ENCODE data around the gene OLA1. TPM values are rescaled to one million over a fixed set of nuclear protein-coding genes. Genes with fewer than 3 reads are reported as not detected.
A peak's percentile ranks its signal among the peaks of the same experiment; 100 is the strongest.

Gene OLA1
- total RNA-seq, 1 experiment from 2014 or later, result 182 TPM

DNA sequence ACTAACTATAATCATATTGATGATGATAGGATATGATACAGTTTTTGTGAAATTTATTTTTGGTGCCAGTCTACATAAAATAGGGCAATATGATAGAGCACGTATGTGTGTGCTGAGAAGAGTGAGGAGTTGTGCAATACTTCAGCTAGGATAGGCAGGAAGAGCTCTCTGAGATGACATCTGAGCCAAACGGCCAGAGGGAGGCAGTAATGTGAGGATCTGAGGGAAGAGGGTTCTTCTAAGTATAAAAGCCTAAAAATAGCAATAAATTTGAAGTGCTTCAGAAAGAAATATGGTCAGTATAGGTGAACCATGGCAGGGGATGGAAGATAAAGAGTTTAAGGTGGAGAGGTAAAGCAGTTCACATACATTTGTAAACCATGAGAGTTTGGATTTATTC is 102.5 kb downstream of the OLA1 start:
- TF ChIP-seq EZH2 (IDR thresholded peaks at IDR 0.05; ENCODE audit: low read length, unreplicated experiment), result no peak
- TF ChIP-seq, protein P1, sequence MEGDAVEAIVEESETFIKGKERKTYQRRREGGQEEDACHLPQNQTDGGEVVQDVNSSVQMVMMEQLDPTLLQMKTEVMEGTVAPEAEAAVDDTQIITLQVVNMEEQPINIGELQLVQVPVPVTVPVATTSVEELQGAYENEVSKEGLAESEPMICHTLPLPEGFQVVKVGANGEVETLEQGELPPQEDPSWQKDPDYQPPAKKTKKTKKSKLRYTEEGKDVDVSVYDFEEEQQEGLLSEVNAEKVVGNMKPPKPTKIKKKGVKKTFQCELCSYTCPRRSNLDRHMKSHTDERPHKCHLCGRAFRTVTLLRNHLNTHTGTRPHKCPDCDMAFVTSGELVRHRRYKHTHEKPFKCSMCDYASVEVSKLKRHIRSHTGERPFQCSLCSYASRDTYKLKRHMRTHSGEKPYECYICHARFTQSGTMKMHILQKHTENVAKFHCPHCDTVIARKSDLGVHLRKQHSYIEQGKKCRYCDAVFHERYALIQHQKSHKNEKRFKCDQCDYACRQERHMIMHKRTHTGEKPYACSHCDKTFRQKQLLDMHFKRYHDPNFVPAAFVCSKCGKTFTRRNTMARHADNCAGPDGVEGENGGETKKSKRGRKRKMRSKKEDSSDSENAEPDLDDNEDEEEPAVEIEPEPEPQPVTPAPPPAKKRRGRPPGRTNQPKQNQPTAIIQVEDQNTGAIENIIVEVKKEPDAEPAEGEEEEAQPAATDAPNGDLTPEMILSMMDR (conservative IDR thresholded peaks at IDR 0.05; ENCODE audit: low read depth, low read length), result peak; percentile 53
- Histone ChIP-seq H3K4me3 (ENCODE audit: low read length) (no peak overlapping the region), H3K79me2 (ENCODE audit: low read length) (peaks cover 35% of the 10 kb centered on the region), H3K4me2 (ENCODE audit: low read length) (no peak overlapping the region), H3K9me2 (replicated peaks; ENCODE audit: low read length) (no peaks in the 10 kb centered on the region), H3K27me3 (ENCODE audit: low read length) (no peaks in the 10 kb centered on the region), H3K4me1 (ENCODE audit: insufficient read depth, low read length) (no peaks in the 10 kb centered on the region), H4K20me1 (ENCODE audit: low read length) (0 out of 2 replicates have a peak, but pooled peaks cover 7% of the 10 kb centered on the region), H3K9ac (ENCODE audit: low read length) (no peak overlapping the region), H2AFZ (ENCODE audit: low read length) (no peak overlapping the region), H3F3A (ENCODE audit: low read length, unreplicated experiment) (no peaks in the 10 kb centered on the region), H3K27ac (ENCODE audit: low read length) (no peak overlapping the region), H3K36me3 (ENCODE audit: low read depth, low read length) (peaks cover 5% of the 10 kb centered on the region; the same call in 1 of the 2 replicates), H3K9me3 (ENCODE audit: low read length) (no peaks in the 10 kb centered on the region)
- CTCF ChIA-PET, result interaction anchor here (1.2 kb wide), 1 partner anchor 195 kb away, joined by 4 read pairs; no protein-coding TSS in a partner anchor
- intact Hi-C loops (cut with micrococcal nuclease), result no loop called here
- BruUV-seq (replicated peaks), result no TSS peak
- ATAC-seq (no peak; the same call in 1 of the 2 replicates), DNase-seq (peak; percentile 39)
- POLR2A ChIA-PET (ENCODE audit: unreplicated experiment), result interaction anchor here (0.6 kb wide), 1 partner anchor 9 kb away, joined by 4 read pairs; no protein-coding TSS in a partner anchor

DNA sequence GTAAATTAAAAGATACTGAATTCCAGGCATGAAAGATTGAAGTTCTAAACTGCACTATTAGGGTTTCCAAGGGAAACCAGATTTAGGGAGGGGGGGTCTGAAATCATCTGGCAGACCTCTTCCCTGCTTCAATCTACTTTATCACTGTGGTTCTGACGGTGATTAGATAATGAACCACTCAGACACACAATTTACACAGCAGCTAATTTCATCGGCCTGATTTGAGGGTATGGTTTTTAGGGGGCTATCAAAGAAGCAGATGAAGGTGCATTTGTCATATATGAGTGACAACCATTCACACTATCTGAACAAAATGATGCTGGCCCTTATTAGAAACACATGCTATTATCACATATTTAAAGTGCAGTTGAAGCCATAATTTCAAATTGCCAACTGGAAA is 106.0 kb downstream of the OLA1 start:
- CTCF ChIA-PET, result no interaction called here
- TF ChIP-seq, protein P1 (conservative IDR thresholded peaks at IDR 0.05; ENCODE audit: low read depth, low read length), result no peak
- TF ChIP-seq EZH2phosphoT487 (IDR thresholded peaks at IDR 0.05; ENCODE audit: borderline replicate concordance, low read length) (no peak), EZH2 (IDR thresholded peaks at IDR 0.05; ENCODE audit: low read length, unreplicated experiment) (no peak)
- DNase-seq (no peak), ATAC-seq (no peak)
- Histone ChIP-seq H3K36me3 (ENCODE audit: low read depth, low read length) (peaks cover 8% of the 10 kb centered on the region), H3K79me2 (ENCODE audit: low read length) (peaks cover 17% of the 10 kb centered on the region; the same call in 1 of the 2 replicates), H2AFZ (ENCODE audit: low read length) (no peak overlapping the region), H3F3A (ENCODE audit: low read length, unreplicated experiment) (no peaks in the 10 kb centered on the region), H3K9me3 (ENCODE audit: low read length) (0 out of 2 replicates have a peak, but pooled peaks cover under 1% of the 10 kb centered on the region), H3K4me2 (ENCODE audit: low read length) (no peak overlapping the region), H3K4me1 (ENCODE audit: insufficient read depth, low read length) (no peaks in the 10 kb centered on the region), H3K9me2 (replicated peaks; ENCODE audit: low read length) (no peaks in the 10 kb centered on the region), H3K27me3 (ENCODE audit: low read length) (no peaks in the 10 kb centered on the region), H3K9ac (ENCODE audit: low read length) (no peak overlapping the region), H3K27ac (ENCODE audit: low read length) (no peak overlapping the region), H4K20me1 (ENCODE audit: low read length) (0 out of 2 replicates have a peak, but pooled peaks cover 7% of the 10 kb centered on the region), H3K4me3 (ENCODE audit: low read length) (no peak overlapping the region)
- no TSS peak for BruUV-seq (replicated peaks)
- intact Hi-C loops (cut with micrococcal nuclease), result no loop called here
- POLR2A ChIA-PET (ENCODE audit: unreplicated experiment), result interaction anchor here (0.6 kb wide), 1 partner anchor 37 kb away, joined by 6 read pairs; no protein-coding TSS in a partner anchor

DNA sequence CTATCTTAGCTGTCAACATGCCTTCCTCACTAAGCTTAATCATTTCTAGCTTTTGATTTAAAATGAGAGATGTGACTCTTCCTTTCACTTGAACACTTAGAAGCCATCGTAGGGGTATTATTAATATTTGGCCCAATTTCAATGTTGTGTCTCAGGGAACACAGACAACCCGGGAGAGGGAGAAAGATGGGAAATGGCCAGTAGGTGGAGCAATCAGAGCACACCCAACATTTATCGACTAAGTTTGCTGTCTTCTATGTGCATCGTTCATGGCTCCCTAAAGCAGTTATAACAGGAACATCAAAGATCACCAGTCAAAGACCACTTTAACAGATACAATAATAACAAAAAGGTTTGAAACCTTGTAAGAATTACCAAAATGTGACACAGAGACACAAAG is 110.2 kb downstream of the OLA1 start:
- intact Hi-C loops (cut with micrococcal nuclease), result no loop called here
- Histone ChIP-seq H3K27me3 (ENCODE audit: low read length) (no peaks in the 10 kb centered on the region), H3K36me3 (ENCODE audit: low read depth, low read length) (peaks cover 17% of the 10 kb centered on the region), H3K4me1 (ENCODE audit: insufficient read depth, low read length) (no peaks in the 10 kb centered on the region), H3K4me2 (ENCODE audit: low read length) (no peak overlapping the region), H3K27ac (ENCODE audit: low read length) (no peak overlapping the region), H2AFZ (ENCODE audit: low read length) (no peak overlapping the region), H3K9me2 (replicated peaks; ENCODE audit: low read length) (no peaks in the 10 kb centered on the region), H3K9ac (ENCODE audit: low read length) (no peak overlapping the region), H3K9me3 (ENCODE audit: low read length) (0 out of 2 replicates have a peak, but pooled peaks cover 3% of the 10 kb centered on the region), H4K20me1 (ENCODE audit: low read length) (no peaks in the 10 kb centered on the region), H3K4me3 (ENCODE audit: low read length) (no peak overlapping the region), H3K79me2 (ENCODE audit: low read length) (0 out of 2 replicates have a peak, but pooled peaks cover under 1% of the 10 kb centered on the region), H3F3A (ENCODE audit: low read length, unreplicated experiment) (no peaks in the 10 kb centered on the region)
- CTCF ChIA-PET, result no interaction called here
- no peak for ATAC-seq
- POLR2A ChIA-PET (ENCODE audit: unreplicated experiment), result no interaction called here
- no TSS peak for BruUV-seq (replicated peaks)
- TF ChIP-seq EZH2 (IDR thresholded peaks at IDR 0.05; ENCODE audit: low read length, unreplicated experiment) (no peak), EZH2phosphoT487 (IDR thresholded peaks at IDR 0.05; ENCODE audit: borderline replicate concordance, low read length) (no peak)
- TF ChIP-seq, protein P1 (conservative IDR thresholded peaks at IDR 0.05; ENCODE audit: low read depth, low read length), result peak; percentile 69
- DNase-seq, result peak; percentile 50

Data from PC-3 (cell line).